Measurements from ENCODE around the gene CPSF2. TPM values are rescaled to one million over a fixed set of nuclear protein-coding genes. Genes with fewer than 3 reads are reported as not detected.
A peak's percentile ranks its signal among the peaks of the same experiment; 100 is the strongest.

The CPSF2 gene
- 78.2 and 80.2 TPM in 2 replicates for total RNA-seq
- long read RNA-seq, full-length matches to known transcripts: 62 of 258 reads
- long read RNA-seq, partial matches to known transcripts: 173 of 258 reads
- long read RNA-seq, other reads (novel, unspliced or antisense): 23 of 258 reads

- TF ChIP-seq CTCF (IDR thresholded peaks at IDR 0.05): no peak
- peaks cover 11% of the 10 kb centered on the region for H3K36me3 Mint-ChIP-seq (ENCODE audit: unreplicated experiment)
Observed at GRCh38 chr14:92121670-92122350, at the start of gene CPSF2, which contains the start of gene NDUFB1. CPSF2 (plus strand) TSS chr14:92121969; CDS start chr14:92130985, 9,016 bp downstream. NDUFB1 (minus strand) TSS chr14:92121706; CDS start chr14:92117637, 4,069 bp downstream.

GRCh38 chr14:92074555-92074954, 47.2 kb upstream of the CPSF2 start:
- peaks cover 27% of the 10 kb centered on the region for H3K36me3 Mint-ChIP-seq (ENCODE audit: unreplicated experiment)
- no peak overlapping the region for H3K4me3 Mint-ChIP-seq (ENCODE audit: unreplicated experiment)
- H3K27ac Mint-ChIP-seq (ENCODE audit: unreplicated experiment): no peak overlapping the region
- no peaks in the 10 kb centered on the region for H3K9me3 Mint-ChIP-seq (ENCODE audit: unreplicated experiment)
- TF ChIP-seq CTCF (IDR thresholded peaks at IDR 0.05): no peak
- H3K27me3 Mint-ChIP-seq (ENCODE audit: unreplicated experiment): no peaks in the 10 kb centered on the region
- H3K4me1 Mint-ChIP-seq (ENCODE audit: unreplicated experiment): no peaks in the 10 kb centered on the region
- no peak for DNase-seq (ENCODE audit: extremely low spot score, unreplicated experiment)

More at GRCh38 chr14:92121670-92122350, at the start of gene CPSF2, which contains the start of gene NDUFB1:
- Mint-ChIP-seq H3K27ac (ENCODE audit: unreplicated experiment) (peak within 1 kb of the TSS; percentile 99), H3K9me3 (ENCODE audit: unreplicated experiment) (no peaks in the 10 kb centered on the region), H3K4me1 (ENCODE audit: unreplicated experiment) (peaks cover 27% of the 10 kb centered on the region), H3K27me3 (ENCODE audit: unreplicated experiment) (no peaks in the 10 kb centered on the region), H3K4me3 (ENCODE audit: unreplicated experiment) (peak within 1 kb of the TSS; percentile 97)
- peak; percentile 93 for DNase-seq (ENCODE audit: extremely low spot score, unreplicated experiment)

- Mint-ChIP-seq H3K27me3 (ENCODE audit: unreplicated experiment) (no peaks in the 10 kb centered on the region), H3K36me3 (ENCODE audit: unreplicated experiment) (peaks cover 47% of the 10 kb centered on the region), H3K4me1 (ENCODE audit: unreplicated experiment) (no peaks in the 10 kb centered on the region), H3K9me3 (ENCODE audit: unreplicated experiment) (no peaks in the 10 kb centered on the region), H3K4me3 (ENCODE audit: unreplicated experiment) (no peak overlapping the region), H3K27ac (ENCODE audit: unreplicated experiment) (no peak overlapping the region)
- no peak for DNase-seq (ENCODE audit: extremely low spot score, unreplicated experiment)
- no peak for TF ChIP-seq CTCF (IDR thresholded peaks at IDR 0.05)
Observed at GRCh38 chr14:92088494-92088893, 33.3 kb upstream of the CPSF2 start.

- Mint-ChIP-seq H3K27ac (ENCODE audit: unreplicated experiment) (no peak overlapping the region), H3K4me3 (ENCODE audit: unreplicated experiment) (no peak overlapping the region), H3K36me3 (ENCODE audit: unreplicated experiment) (peaks cover 31% of the 10 kb centered on the region), H3K4me1 (ENCODE audit: unreplicated experiment) (no peaks in the 10 kb centered on the region), H3K9me3 (ENCODE audit: unreplicated experiment) (no peaks in the 10 kb centered on the region), H3K27me3 (ENCODE audit: unreplicated experiment) (no peaks in the 10 kb centered on the region)
- DNase-seq (ENCODE audit: extremely low spot score, unreplicated experiment): no peak
- TF ChIP-seq CTCF (IDR thresholded peaks at IDR 0.05): peak; percentile 26
Observed at GRCh38 chr14:92093320-92093719, 28.4 kb upstream of the CPSF2 start.

GRCh38 chr14:92099802-92100201, 22.0 kb upstream of the CPSF2 start:
- Mint-ChIP-seq H3K27ac (ENCODE audit: unreplicated experiment) (no peak overlapping the region), H3K27me3 (ENCODE audit: unreplicated experiment) (no peaks in the 10 kb centered on the region), H3K36me3 (ENCODE audit: unreplicated experiment) (peaks cover 4% of the 10 kb centered on the region), H3K9me3 (ENCODE audit: unreplicated experiment) (no peaks in the 10 kb centered on the region), H3K4me1 (ENCODE audit: unreplicated experiment) (peaks cover 13% of the 10 kb centered on the region), H3K4me3 (ENCODE audit: unreplicated experiment) (no peak overlapping the region)
- no peak for TF ChIP-seq CTCF (IDR thresholded peaks at IDR 0.05)
- no peak for DNase-seq (ENCODE audit: extremely low spot score, unreplicated experiment)

Data from osteocyte (in vitro differentiated cells).